HepG2 (cell line): Measurements from ENCODE around the gene ANO6. TPM values are rescaled to one million over a fixed set of nuclear protein-coding genes. Genes with fewer than 3 reads are reported as not detected.

Experiments used
- ATAC-seq: fragments of 200-7000 bp; cut with Tn5 transposase; 3 replicates; pipeline ENCODE4 v1.9.1; 2020; ENCODE audit warnings: mild to moderate bottlenecking, moderate library complexity
- BruUV-seq: library from RNA; stranded (reverse); fragments of 400-500 nt; replicated peaks from 2 replicates; lab custom pipeline; 2021; lab: Mats Ljungman, UMichigan
- CTCF ChIA-PET: fragments of 300-600 bp; formaldehyde crosslinking; extraction: SDS; loops from one replicate; lab custom pipeline; 2021; ENCODE audit warnings: low total read pairs, inconsistent platforms, low intra/inter-chr PET ratio; lab: Yijun Ruan, JAX
- POLR2A ChIA-PET: fragments of 350-600 bp; sonication (Branson Sonifier 250); formaldehyde crosslinking; loops from one replicate; lab custom pipeline; 2020; ENCODE audit warnings: antibody characterized with exemption, inconsistent platforms; lab: Yijun Ruan, JAX
- DNase-seq: peaks from one replicate; pipeline ENCODE4 v3.0.0-alpha.2; 2015; ENCODE audit warnings: low spot score
- FAIRE-seq: peaks from 3 replicates; lab custom pipeline; 2011; peaks lifted over from hg19 to GRCh38; lab: Jason Lieb, UNC
- H2AFZ ChIP-seq: one replicate; pipeline ENCODE4 v1.6.1; 2011; ENCODE audit warnings: low read length, inconsistent platforms
- H3K27ac ChIP-seq: fragments of 300-600 bp; 3 replicates; pipeline ENCODE4 v1.8.0; 2011; ENCODE audit warnings: mixed run types, mild to moderate bottlenecking, mixed read lengths, low read length, inconsistent platforms; ENCODE audit not compliant: insufficient read depth; ENCODE audit errors: extremely low read length
- H3K27me3 ChIP-seq, 2 experiments: fragments of 200-600 bp in 1 of 2; 2 replicates in 1 of 2; 3 replicates in 1 of 2; pipeline versions ENCODE4 v1.6.0 to v1.8.0; 2011; ENCODE audit warnings: low read length in 2 of 2, mild to moderate bottlenecking in 2 of 2, moderate library complexity in 2 of 2, inconsistent platforms in 1 of 2; ENCODE audit not compliant: insufficient read depth in 2 of 2, control insufficient read depth in 1 of 2
- H3K36me3 ChIP-seq, 2 experiments: fragments of 200-600 bp in 1 of 2; replicated peaks in 1 of 2; 2 replicates in 1 of 2; 3 replicates in 1 of 2; pipeline versions ENCODE4 v1.5.1 to v1.8.0; 2011; ENCODE audit warnings: low read length in 2 of 2, inconsistent platforms in 1 of 2; ENCODE audit not compliant: insufficient read depth in 2 of 2, control insufficient read depth in 1 of 2
- H3K4me1 ChIP-seq: 2 replicates; pipeline ENCODE4 v1.5.1; 2012; ENCODE audit warnings: low read length, inconsistent platforms; ENCODE audit not compliant: insufficient read depth
- H3K4me2 ChIP-seq: 2 replicates; pipeline ENCODE4 v1.6.0; 2011; ENCODE audit warnings: low read depth, low read length, inconsistent platforms
- H3K4me3 ChIP-seq, 3 experiments: fragments of 200-600 bp in 1 of 3; sonication (generic), shearing (Covaris generic) in 1 of 3; replicated peaks in 1 of 3; 2 replicates each; pipeline ENCODE4 v1.5.1; 2011 to 2016; ENCODE audit warnings: low read length in 3 of 3, inconsistent platforms in 2 of 3, low read depth in 2 of 3, mild to moderate bottlenecking in 2 of 3, control low read depth in 1 of 3, mixed read lengths in 1 of 3; ENCODE audit not compliant: insufficient read depth in 1 of 3
- H3K79me2 ChIP-seq: one replicate; pipeline ENCODE4 v1.6.1; 2011; ENCODE audit warnings: low read length, inconsistent platforms; ENCODE audit not compliant: insufficient read depth
- H3K9ac ChIP-seq: 2 replicates; pipeline ENCODE4 v1.6.0; 2011; ENCODE audit warnings: mild to moderate bottlenecking, low read depth, low read length, inconsistent platforms; ENCODE audit not compliant: insufficient read depth
- H3K9me3 ChIP-seq: 2 replicates; pipeline ENCODE4 v1.5.1; 2012; ENCODE audit warnings: mild to moderate bottlenecking, low read length
- H4K20me1 ChIP-seq: 2 replicates; pipeline ENCODE4 v1.6.0; 2011; ENCODE audit warnings: inconsistent platforms, mild to moderate bottlenecking, low read length, moderate library complexity; ENCODE audit not compliant: insufficient read depth
- FOXP1 ChIP-seq, 2 experiments: fragments of 450-650 bp in 1 of 2; IDR thresholded peaks; 2 replicates each; pipeline ENCODE4 v1.6.1; 2017 to 2018; ENCODE audit warnings: antibody characterized with exemption in 1 of 2
- ZNF609 ChIP-seq: sonication (generic); formaldehyde crosslinking; IDR thresholded peaks from 2 replicates; pipeline ENCODE4 v1.4.0; 2020; ENCODE audit warnings: mild to moderate bottlenecking, missing genetic modification reagents, borderline replicate concordance
- WGBS: methylation state at CpG from one replicate; pipeline ENCODE4 v1.1.6; 2017; ENCODE audit warnings: low lambda C conversion rate; 5-methylcytosine and 5-hydroxymethylcytosine counted together
- in situ Hi-C: cut with HindIII; loops from 2 replicates; pipeline ENCODE4 v1.10.0; 2017; ENCODE audit warnings: low pct_unique_long_range_greater_than_20kb; ENCODE audit not compliant: extremely low pct_ligation_motif_present
- intact Hi-C: fragments of 100-400 bp; cut with micrococcal nuclease; formaldehyde crosslinking; loops from one replicate; pipeline ENCODE4 v1.10.0; 2022; ENCODE audit not compliant: unreplicated experiment
- polyA plus RNA-seq, 8 experiments: library from polyadenylated mRNA; depleted of rRNA in 3 of 8; stranded (reverse) in 7 of 8; unstranded in 1 of 8; fragments of >200 nt; fragmentation: Illumina TruSeq in 4 of 8; extraction: Trizol in 4 of 8; gene quantifications; 2 replicates each; pipeline versions ENCODE4 v1.2.1 to v1.2.3, GENCODE V29; 2011 to 2016; ENCODE audit warnings: low read depth in 4 of 8, missing spikeins in 1 of 8, mixed read lengths in 1 of 8; ENCODE audit not compliant: insufficient read depth in 1 of 8
- total RNA-seq, 5 experiments: library from RNA; depleted of rRNA; stranded (reverse); fragments of >200 nt; fragmentation: Illumina TruSeq; extraction: Trizol; gene quantifications; 2 replicates each; pipeline ENCODE4 v1.2.3, GENCODE V29; 2016; ENCODE audit warnings: low read depth in 1 of 5
- TF ChIP-seq, protein P1 (sequence below): sonication (generic); formaldehyde crosslinking; IDR thresholded peaks from 2 replicates; pipeline ENCODE4 v1.4.0; 2020; ENCODE audit warnings: missing genetic modification reagents

The ANO6 gene
- total and polyA plus RNA-seq, 2 of the 13 experiments (the other 11 are each of a cell fraction or from before 2014, with no cell fraction given) = 37.8 to 57.1 TPM

- in situ Hi-C loops (no loop called here), intact Hi-C loops (no loop called here)
- peaks cover 34% of the 10 kb centered on the region for H3K4me1 ChIP-seq
- FAIRE-seq (no peak), DNase-seq (no peak), ATAC-seq (peak; percentile 50; the same call in 2 of the 3 replicates)
- 70% methylated on average over 5 of the region's 5 CpGs for WGBS
- POLR2A ChIA-PET = no interaction called here
- no peaks in the 10 kb centered on the region for H3K9me3 ChIP-seq
- H3K4me2 ChIP-seq = no peak overlapping the region
- TF ChIP-seq, protein P1, sequence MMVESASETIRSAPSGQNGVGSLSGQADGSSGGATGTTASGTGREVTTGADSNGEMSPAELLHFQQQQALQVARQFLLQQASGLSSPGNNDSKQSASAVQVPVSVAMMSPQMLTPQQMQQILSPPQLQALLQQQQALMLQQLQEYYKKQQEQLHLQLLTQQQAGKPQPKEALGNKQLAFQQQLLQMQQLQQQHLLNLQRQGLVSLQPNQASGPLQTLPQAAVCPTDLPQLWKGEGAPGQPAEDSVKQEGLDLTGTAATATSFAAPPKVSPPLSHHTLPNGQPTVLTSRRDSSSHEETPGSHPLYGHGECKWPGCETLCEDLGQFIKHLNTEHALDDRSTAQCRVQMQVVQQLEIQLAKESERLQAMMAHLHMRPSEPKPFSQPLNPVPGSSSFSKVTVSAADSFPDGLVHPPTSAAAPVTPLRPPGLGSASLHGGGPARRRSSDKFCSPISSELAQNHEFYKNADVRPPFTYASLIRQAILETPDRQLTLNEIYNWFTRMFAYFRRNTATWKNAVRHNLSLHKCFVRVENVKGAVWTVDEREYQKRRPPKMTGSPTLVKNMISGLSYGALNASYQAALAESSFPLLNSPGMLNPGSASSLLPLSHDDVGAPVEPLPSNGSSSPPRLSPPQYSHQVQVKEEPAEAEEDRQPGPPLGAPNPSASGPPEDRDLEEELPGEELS (CRISPR knock-in tag) = 0 out of 2 replicates have a peak, but pooled peaks have one; percentile 23
- TF ChIP-seq ZNF609 (CRISPR knock-in tag) = no peak
- no peak for TF ChIP-seq FOXP1 (IDR thresholded peaks at IDR 0.05)
- peak; percentile 73 for TF ChIP-seq FOXP1 (CRISPR knock-in tag; IDR thresholded peaks at IDR 0.05)
- CTCF ChIA-PET = no interaction called here
- BruUV-seq = no TSS peak
- peaks cover 7% of the 10 kb centered on the region for H3K79me2 ChIP-seq
- no peak overlapping the region for H2AFZ ChIP-seq
- no peak overlapping the region for H3K4me3 ChIP-seq
- H3K27me3 ChIP-seq = no peaks in the 10 kb centered on the region
- no peak overlapping the region for H3K9ac ChIP-seq
- H3K27ac ChIP-seq = no peak overlapping the region
- no peaks in the 10 kb centered on the region for H4K20me1 ChIP-seq
- H3K36me3 ChIP-seq = peaks cover 2% of the 10 kb centered on the region in 2 experiments; a peak in 2 of 5 replicates
These were observed 60.4 kb downstream of the ANO6 start for GRCh38 chr12:45276154-45276755.
